ENCODE data around the gene EHD4.

The EHD4 gene

DNA sequence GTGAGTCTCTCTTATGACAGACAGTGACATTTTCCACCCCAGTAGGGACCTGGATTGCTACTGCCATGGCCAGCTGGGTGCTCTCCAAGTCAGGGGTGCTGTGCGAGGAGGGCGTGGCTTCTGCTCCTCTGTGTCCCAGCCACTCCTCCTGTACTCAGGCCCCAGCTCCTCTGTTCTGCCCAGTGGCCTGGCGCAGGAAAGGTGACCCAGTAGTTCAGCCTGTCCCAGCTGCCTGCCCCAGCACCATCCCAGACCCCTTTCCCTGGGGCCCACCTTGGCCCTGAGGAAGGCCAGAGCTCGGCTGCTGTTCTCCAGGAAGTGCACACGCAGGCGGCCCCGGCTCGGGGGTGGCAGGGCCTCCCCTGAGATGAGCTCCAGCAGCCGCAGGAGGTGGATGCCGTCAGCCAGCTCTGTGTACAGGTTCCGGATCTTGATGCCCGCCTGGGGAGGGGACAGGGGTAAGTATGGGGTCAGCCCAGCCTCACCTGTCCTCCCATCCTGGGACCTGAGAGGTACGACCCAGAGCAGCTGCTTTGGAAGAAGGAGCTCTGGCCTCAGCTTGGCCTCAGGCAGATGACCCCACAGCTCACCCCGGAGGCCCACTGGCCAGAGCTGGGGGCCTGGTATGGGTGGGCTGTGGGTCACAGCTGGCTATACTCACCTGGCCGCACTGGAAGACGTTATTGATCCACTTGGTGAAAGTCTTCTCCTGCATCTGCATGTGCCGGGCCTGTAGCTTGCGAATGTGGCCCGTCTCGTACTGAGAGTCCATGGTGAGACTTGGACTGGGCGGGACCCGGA is 79.5 kb downstream of the EHD4 start (continued):
- TF ChIP-seq, protein P1, sequence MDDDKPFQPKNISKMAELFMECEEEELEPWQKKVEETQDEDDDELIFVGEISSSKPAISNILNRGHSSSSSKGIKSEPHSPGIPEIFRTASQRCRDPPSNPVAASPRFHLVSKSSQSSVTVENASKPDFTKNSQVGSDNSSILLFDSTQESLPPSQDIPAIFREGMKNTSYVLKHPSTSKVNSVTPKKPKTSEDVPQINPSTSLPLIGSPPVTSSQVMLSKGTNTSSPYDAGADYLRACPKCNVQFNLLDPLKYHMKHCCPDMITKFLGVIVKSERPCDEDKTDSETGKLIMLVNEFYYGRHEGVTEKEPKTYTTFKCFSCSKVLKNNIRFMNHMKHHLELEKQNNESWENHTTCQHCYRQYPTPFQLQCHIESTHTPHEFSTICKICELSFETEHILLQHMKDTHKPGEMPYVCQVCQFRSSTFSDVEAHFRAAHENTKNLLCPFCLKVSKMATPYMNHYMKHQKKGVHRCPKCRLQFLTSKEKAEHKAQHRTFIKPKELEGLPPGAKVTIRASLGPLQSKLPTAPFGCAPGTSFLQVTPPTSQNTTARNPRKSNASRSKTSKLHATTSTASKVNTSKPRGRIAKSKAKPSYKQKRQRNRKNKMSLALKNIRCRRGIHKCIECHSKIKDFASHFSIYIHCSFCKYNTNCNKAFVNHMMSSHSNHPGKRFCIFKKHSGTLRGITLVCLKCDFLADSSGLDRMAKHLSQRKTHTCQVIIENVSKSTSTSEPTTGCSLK (tag by site-specific recombination; IDR thresholded peaks at IDR 0.05) = no peak
- TF ChIP-seq ZBTB20 (tag by site-specific recombination; IDR thresholded peaks at IDR 0.05) (no peak), ZNF221 (tag by site-specific recombination; IDR thresholded peaks at IDR 0.05; ENCODE audit: borderline replicate concordance) (no peak), ZIC2 (tag by site-specific recombination; IDR thresholded peaks at IDR 0.05) (no peak), EGR2 (tag by site-specific recombination; IDR thresholded peaks at IDR 0.05; ENCODE audit: low read depth) (no peak), KLF10 (tag by site-specific recombination; IDR thresholded peaks at IDR 0.05) (no peak), ZNF707 (tag by site-specific recombination; IDR thresholded peaks at IDR 0.05) (no peak)
- TF ChIP-seq, protein P2, sequence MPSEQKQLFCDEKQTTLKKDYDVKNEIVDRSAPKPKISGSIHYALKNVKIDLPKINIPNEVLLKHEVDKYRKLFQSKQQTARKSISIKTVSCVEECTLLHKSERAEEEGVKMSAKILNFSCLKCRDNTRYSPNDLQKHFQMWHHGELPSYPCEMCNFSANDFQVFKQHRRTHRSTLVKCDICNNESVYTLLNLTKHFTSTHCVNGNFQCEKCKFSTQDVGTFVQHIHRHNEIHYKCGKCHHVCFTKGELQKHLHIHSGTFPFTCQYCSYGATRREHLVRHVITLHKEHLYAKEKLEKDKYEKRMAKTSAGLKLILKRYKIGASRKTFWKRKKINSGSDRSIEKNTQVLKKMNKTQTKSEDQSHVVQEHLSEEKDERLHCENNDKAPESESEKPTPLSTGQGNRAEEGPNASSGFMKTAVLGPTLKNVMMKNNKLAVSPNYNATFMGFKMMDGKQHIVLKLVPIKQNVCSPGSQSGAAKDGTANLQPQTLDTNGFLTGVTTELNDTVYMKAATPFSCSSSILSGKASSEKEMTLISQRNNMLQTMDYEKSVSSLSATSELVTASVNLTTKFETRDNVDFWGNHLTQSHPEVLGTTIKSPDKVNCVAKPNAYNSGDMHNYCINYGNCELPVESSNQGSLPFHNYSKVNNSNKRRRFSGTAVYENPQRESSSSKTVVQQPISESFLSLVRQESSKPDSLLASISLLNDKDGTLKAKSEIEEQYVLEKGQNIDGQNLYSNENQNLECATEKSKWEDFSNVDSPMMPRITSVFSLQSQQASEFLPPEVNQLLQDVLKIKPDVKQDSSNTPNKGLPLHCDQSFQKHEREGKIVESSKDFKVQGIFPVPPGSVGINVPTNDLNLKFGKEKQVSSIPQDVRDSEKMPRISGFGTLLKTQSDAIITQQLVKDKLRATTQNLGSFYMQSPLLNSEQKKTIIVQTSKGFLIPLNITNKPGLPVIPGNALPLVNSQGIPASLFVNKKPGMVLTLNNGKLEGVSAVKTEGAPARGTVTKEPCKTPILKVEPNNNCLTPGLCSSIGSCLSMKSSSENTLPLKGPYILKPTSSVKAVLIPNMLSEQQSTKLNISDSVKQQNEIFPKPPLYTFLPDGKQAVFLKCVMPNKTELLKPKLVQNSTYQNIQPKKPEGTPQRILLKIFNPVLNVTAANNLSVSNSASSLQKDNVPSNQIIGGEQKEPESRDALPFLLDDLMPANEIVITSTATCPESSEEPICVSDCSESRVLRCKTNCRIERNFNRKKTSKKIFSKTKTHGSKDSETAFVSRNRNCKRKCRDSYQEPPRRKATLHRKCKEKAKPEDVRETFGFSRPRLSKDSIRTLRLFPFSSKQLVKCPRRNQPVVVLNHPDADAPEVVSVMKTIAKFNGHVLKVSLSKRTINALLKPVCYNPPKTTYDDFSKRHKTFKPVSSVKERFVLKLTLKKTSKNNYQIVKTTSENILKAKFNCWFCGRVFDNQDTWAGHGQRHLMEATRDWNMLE (tag by site-specific recombination; conservative IDR thresholded peaks at IDR 0.05; ENCODE audit: low read depth) = no peak
- TF ChIP-seq, protein P3, sequence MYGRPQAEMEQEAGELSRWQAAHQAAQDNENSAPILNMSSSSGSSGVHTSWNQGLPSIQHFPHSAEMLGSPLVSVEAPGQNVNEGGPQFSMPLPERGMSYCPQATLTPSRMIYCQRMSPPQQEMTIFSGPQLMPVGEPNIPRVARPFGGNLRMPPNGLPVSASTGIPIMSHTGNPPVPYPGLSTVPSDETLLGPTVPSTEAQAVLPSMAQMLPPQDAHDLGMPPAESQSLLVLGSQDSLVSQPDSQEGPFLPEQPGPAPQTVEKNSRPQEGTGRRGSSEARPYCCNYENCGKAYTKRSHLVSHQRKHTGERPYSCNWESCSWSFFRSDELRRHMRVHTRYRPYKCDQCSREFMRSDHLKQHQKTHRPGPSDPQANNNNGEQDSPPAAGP (tag by site-specific recombination; IDR thresholded peaks at IDR 0.05) = no peak
- TF ChIP-seq, protein P4, sequence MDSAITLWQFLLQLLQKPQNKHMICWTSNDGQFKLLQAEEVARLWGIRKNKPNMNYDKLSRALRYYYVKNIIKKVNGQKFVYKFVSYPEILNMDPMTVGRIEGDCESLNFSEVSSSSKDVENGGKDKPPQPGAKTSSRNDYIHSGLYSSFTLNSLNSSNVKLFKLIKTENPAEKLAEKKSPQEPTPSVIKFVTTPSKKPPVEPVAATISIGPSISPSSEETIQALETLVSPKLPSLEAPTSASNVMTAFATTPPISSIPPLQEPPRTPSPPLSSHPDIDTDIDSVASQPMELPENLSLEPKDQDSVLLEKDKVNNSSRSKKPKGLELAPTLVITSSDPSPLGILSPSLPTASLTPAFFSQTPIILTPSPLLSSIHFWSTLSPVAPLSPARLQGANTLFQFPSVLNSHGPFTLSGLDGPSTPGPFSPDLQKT (IDR thresholded peaks at IDR 0.05; ENCODE audit: borderline replicate concordance, low read depth, low read length) = no peak
- TF ChIP-seq, protein P5, sequence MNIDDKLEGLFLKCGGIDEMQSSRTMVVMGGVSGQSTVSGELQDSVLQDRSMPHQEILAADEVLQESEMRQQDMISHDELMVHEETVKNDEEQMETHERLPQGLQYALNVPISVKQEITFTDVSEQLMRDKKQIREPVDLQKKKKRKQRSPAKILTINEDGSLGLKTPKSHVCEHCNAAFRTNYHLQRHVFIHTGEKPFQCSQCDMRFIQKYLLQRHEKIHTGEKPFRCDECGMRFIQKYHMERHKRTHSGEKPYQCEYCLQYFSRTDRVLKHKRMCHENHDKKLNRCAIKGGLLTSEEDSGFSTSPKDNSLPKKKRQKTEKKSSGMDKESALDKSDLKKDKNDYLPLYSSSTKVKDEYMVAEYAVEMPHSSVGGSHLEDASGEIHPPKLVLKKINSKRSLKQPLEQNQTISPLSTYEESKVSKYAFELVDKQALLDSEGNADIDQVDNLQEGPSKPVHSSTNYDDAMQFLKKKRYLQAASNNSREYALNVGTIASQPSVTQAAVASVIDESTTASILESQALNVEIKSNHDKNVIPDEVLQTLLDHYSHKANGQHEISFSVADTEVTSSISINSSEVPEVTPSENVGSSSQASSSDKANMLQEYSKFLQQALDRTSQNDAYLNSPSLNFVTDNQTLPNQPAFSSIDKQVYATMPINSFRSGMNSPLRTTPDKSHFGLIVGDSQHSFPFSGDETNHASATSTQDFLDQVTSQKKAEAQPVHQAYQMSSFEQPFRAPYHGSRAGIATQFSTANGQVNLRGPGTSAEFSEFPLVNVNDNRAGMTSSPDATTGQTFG (tag by site-specific recombination; IDR thresholded peaks at IDR 0.05; ENCODE audit: borderline replicate concordance) = no peak
- TF ChIP-seq, protein P6, sequence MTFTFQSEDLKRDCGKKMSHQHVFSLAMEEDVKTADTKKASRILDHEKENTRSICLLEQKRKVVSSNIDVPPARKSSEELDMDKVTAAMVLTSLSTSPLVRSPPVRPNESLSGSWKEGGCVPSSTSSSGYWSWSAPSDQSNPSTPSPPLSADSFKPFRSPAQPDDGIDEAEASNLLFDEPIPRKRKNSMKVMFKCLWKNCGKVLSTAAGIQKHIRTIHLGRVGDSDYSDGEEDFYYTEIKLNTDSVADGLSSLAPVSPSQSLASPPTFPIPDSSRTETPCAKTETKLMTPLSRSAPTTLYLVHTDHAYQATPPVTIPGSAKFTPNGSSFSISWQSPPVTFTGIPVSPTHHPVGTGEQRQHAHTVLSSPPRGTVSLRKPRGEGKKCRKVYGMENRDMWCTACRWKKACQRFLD (tag by site-specific recombination; IDR thresholded peaks at IDR 0.05) = no peak

Data from HEK293 (cell line).